SU-DHL-6 (cell line): Measurements from ENCODE around the gene FAM32A.

ENCODE experiments used
- CTCF ChIP-seq: fragments of 200-600 bp; sonication (generic); IDR thresholded peaks from one replicate; pipeline ENCODE4 v1.5.1; 2017; ENCODE audit warnings: antibody characterized with exemption, mild to moderate bottlenecking, low read length, moderate library complexity; ENCODE audit not compliant: insufficient read depth, poor library complexity, severe bottlenecking
- EZH2phosphoT487 ChIP-seq: fragments of 200-600 bp; sonication (generic), shearing (Covaris generic); conservative IDR thresholded peaks from 2 replicates; pipeline ENCODE4 v1.6.1; 2018; ENCODE audit warnings: mild to moderate bottlenecking, antibody characterized with exemption, low read length, moderate library complexity, mixed read lengths

- TF ChIP-seq CTCF (no peak), EZH2phosphoT487 (no peak)
Measured at GRCh38 chr19:16154557-16154956, 30.7 kb upstream of the FAM32A start.
